Esophagus muscularis mucosa (tissue), 4 donors: ENCODE data around the gene ATXN10. TPM values are rescaled to one million over a fixed set of nuclear protein-coding genes. Genes with fewer than 3 reads are reported as not detected.
A peak's percentile ranks its signal among the peaks of the same experiment; 100 is the strongest.

ENCODE experiments used
- DNase-seq: peaks from one replicate; pipeline ENCODE4 v3.0.0-alpha.2; 2017; ENCODE audit errors: extremely low spot score
- H3K27ac ChIP-seq, 4 donors: fragments of 200-600 bp; sonication (generic); replicated peaks in 1 of 4; 1 replicate in 3 of 4; 2 replicates in 1 of 4; pipeline ENCODE4 v1.5.1; 2016 to 2019; ENCODE audit warnings: mild to moderate bottlenecking in 1 of 4
- H3K27me3 ChIP-seq, 4 donors: fragments of 200-600 bp; sonication (generic); one replicate each; pipeline versions ENCODE4 v1.5.1 to v1.6.0; 2016 to 2019
- H3K36me3 ChIP-seq, 4 donors: fragments of 200-600 bp; sonication (generic); one replicate each; pipeline ENCODE4 v1.5.1; 2016 to 2019
- H3K4me1 ChIP-seq, 4 donors: fragments of 200-600 bp; sonication (generic); one replicate each; pipeline ENCODE4 v1.5.1; 2016 to 2019
- H3K4me3 ChIP-seq, 4 donors: fragments of 200-600 bp; sonication (generic); 1 replicate in 2 of 4; 2 replicates in 2 of 4; pipeline ENCODE4 v1.5.1; 2016 to 2019; ENCODE audit warnings: mild to moderate bottlenecking in 4 of 4, moderate library complexity in 1 of 4
- H3K9me3 ChIP-seq, 4 donors: fragments of 200-600 bp; sonication (generic); 1 replicate in 3 of 4; 2 replicates in 1 of 4; pipeline ENCODE4 v1.5.1; 2016 to 2019
- EP300 ChIP-seq: sonication (generic); formaldehyde crosslinking; IDR thresholded peaks from one replicate; pipeline ENCODE4 v1.6.1; 2017; ENCODE audit warnings: antibody characterized with exemption
- POLR2A ChIP-seq: fragments of 450-650 bp; IDR thresholded peaks from one replicate; pipeline ENCODE4 v1.6.1; 2017; ENCODE audit warnings: antibody characterized with exemption, moderate library complexity, mild to moderate bottlenecking, low read depth
- POLR2AphosphoS5 ChIP-seq, 2 donors: sonication (generic); formaldehyde crosslinking; IDR thresholded peaks; one replicate each; pipeline ENCODE4 v1.6.1; 2017; ENCODE audit warnings: antibody characterized with exemption in 2 of 2
- WGBS: methylation state at CpG from one replicate; pipeline ENCODE4 v1.1.5; 2018; 5-methylcytosine and 5-hydroxymethylcytosine counted together
- intact Hi-C: fragments of 100-400 bp; cut with DNase I; formaldehyde crosslinking; loops from one replicate; pipeline ENCODE4 v1.15.1; 2023
- total RNA-seq, 4 donors: library from RNA; depleted of rRNA; stranded (reverse); fragments of >200 nt; gene quantifications; one replicate each; pipeline versions ENCODE4 v1.1.0 to v1.2.1, GENCODE V29; 2016
- TF ChIP-seq, protein P1 (sequence below), 3 experiments: fragments of 200-600 bp in 2 of 3; fragments of 450-650 bp in 1 of 3; sonication (generic) in 2 of 3; IDR thresholded peaks; one replicate each; pipeline ENCODE4 v1.5.1; 2017 to 2019; ENCODE audit warnings: antibody characterized with exemption in 3 of 3, mild to moderate bottlenecking in 2 of 3, moderate library complexity in 1 of 3

Gene ATXN10
- total RNA-seq, 4 donors from 2014 or later = 67.5 to 126 (median 91.2) TPM

DNA sequence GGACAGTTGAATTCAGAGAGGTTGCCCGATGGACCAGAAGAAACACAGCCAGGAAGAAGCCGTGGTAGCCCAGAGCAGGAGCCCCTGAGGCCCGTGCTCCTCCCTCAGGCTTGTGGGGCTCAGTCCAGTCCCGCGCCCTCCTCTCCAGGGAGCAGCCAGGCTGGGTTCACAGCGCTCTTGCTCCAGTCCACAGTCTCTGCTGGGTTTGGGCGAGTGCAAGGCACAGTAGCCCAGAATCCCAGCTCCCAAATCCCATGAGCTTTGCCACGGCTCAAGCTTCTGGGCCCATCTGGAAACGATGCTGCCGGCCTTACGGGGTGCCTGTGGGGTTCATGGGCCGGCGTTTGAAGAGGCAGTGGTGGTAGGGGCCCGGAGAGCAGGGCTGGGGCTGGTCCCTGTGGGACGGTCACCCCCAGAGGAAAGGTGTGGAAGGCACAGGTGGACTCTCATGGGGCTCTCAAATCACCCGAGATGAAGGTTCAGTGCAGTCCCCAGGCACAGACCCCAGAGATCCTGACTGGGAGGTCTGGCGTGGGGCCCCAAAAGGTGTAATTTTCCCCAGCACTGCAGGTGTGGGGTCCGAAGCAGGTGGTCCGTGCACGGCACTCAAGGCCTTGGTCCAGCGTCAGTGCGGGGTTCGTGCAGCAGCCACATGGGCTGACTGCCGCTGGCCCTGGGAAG is 30.6 kb upstream of the ATXN10 start:
- intact Hi-C loops = loop anchor here (5.0 to 10.0 kb wide), 2 partner anchors 194 to 226 kb away; no protein-coding TSS in a partner anchor
- H3K27me3 ChIP-seq = peaks cover 0 to 60% (median 11%) of the 10 kb centered on the region in 4 donors
- TF ChIP-seq EP300 (no peak), POLR2AphosphoS5 (IDR thresholded peaks at IDR 0.05) (no peak)
- TF ChIP-seq, protein P1, sequence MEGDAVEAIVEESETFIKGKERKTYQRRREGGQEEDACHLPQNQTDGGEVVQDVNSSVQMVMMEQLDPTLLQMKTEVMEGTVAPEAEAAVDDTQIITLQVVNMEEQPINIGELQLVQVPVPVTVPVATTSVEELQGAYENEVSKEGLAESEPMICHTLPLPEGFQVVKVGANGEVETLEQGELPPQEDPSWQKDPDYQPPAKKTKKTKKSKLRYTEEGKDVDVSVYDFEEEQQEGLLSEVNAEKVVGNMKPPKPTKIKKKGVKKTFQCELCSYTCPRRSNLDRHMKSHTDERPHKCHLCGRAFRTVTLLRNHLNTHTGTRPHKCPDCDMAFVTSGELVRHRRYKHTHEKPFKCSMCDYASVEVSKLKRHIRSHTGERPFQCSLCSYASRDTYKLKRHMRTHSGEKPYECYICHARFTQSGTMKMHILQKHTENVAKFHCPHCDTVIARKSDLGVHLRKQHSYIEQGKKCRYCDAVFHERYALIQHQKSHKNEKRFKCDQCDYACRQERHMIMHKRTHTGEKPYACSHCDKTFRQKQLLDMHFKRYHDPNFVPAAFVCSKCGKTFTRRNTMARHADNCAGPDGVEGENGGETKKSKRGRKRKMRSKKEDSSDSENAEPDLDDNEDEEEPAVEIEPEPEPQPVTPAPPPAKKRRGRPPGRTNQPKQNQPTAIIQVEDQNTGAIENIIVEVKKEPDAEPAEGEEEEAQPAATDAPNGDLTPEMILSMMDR (IDR thresholded peaks at IDR 0.05) = no peak
- WGBS = 96% methylated on average over 19 of the region's 24 CpGs
- H3K4me3 ChIP-seq = no peak overlapping the region
- H3K9me3 ChIP-seq = no peaks in the 10 kb centered on the region
- no peaks in the 10 kb centered on the region for H3K36me3 ChIP-seq
- H3K27ac ChIP-seq = no peak overlapping the region
- no peak for DNase-seq
- H3K4me1 ChIP-seq = peaks cover 9 to 20% (median 10%) of the 10 kb centered on the region in 4 donors

DNA sequence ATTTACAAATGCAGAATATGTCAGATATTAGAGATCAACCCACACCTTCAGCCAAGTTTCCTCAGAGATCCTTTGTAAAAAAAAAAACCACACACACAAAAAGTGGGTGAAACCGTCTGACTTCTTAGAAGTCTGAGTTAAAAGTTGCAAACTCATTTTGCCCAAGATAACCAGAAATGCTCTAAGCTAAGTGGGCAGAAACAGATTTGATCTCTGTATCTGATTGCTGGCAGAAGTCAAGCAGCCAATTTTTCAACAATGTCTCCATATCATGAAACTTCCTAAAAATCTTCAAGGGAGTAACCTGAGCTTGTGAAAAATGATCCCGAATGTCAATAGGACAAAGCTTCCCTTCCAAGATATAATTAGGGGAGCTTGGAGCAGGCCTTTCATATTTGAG is 28.6 kb upstream of the ATXN10 start:
- Histone ChIP-seq H3K36me3 (no peaks in the 10 kb centered on the region), H3K27ac (no peak overlapping the region), H3K4me3 (no peak overlapping the region), H3K9me3 (no peaks in the 10 kb centered on the region), H3K27me3 (peaks cover 0 to 65% (median 12%) of the 10 kb centered on the region in 4 donors), H3K4me1 (peaks cover 9 to 21% (median 10%) of the 10 kb centered on the region in 4 donors)
- TF ChIP-seq EP300 = no peak
- TF ChIP-seq POLR2A = no peak
- TF ChIP-seq, protein P1 (IDR thresholded peaks at IDR 0.05) = no peak
- no peak for TF ChIP-seq POLR2AphosphoS5 (IDR thresholded peaks at IDR 0.05)
- no peak for DNase-seq
- 57% methylated on average over 2 of the region's 2 CpGs for WGBS
- intact Hi-C loops = loop anchor here (5.0 to 10.0 kb wide), 2 partner anchors 192 to 224 kb away; no protein-coding TSS in a partner anchor

DNA sequence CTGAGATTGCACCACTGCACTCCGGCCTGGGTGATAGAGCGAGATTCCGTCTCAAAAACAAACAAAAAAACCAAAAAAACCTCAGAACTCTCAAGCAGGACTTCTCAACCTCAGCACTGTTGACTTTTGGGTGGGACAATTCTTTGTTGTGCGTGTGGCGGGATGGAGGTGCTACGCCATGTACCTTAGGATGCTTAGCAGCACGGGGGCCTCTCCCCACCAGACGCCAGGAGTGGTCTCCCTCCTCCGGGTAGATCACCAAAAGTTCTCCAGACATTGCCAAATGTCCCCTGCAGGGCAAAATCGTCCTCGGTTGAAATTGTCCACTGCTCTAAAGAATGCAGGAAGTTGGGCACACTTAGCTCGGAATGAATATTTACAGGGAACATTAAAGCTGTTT is 26.9 kb upstream of the ATXN10 start:
- no peak overlapping the region for H3K27ac ChIP-seq
- no peaks in the 10 kb centered on the region for H3K9me3 ChIP-seq
- 80% methylated on average over 12 of the region's 12 CpGs for WGBS
- no peak overlapping the region for H3K4me3 ChIP-seq
- TF ChIP-seq POLR2AphosphoS5 (IDR thresholded peaks at IDR 0.05) (no peak), EP300 (no peak), POLR2A (no peak)
- TF ChIP-seq, protein P1 (IDR thresholded peaks at IDR 0.05) = no peak
- peaks cover 9 to 13% (median 10%) of the 10 kb centered on the region in 4 donors for H3K4me1 ChIP-seq
- H3K36me3 ChIP-seq = no peaks in the 10 kb centered on the region
- DNase-seq = no peak
- peaks cover 0 to 67% (median 11%) of the 10 kb centered on the region in 4 donors for H3K27me3 ChIP-seq
- intact Hi-C loops = loop anchor here (5.0 to 10.0 kb wide), 2 partner anchors 190 to 223 kb away; no protein-coding TSS in a partner anchor

DNA sequence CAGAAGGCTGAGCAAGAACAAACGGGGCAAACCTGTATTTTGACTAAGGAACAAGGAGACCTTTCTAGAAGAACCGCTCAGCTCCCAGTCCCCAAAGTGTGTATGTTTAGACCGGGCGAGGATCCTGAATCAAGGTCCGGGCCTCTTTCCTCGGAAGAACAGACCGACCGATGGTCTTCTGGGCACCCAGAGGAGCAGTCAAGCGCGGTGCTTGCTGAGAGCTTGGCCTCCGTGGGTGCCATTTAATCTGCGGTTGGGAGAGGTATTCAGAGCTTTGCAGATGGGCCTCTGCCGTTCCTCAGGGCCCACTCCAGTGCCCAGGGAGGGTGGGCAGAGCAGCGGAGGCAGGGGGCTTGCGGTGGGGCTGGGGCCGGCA is 26.5 kb upstream of the ATXN10 start:
- peaks cover 9 to 11% (median 10%) of the 10 kb centered on the region in 4 donors for H3K4me1 ChIP-seq
- H3K27me3 ChIP-seq = peaks cover 0 to 67% (median 9%) of the 10 kb centered on the region in 4 donors
- DNase-seq = no peak
- H3K27ac ChIP-seq = no peak overlapping the region
- TF ChIP-seq POLR2A (no peak), POLR2AphosphoS5 (IDR thresholded peaks at IDR 0.05) (no peak), EP300 (no peak)
- TF ChIP-seq, protein P1 (IDR thresholded peaks at IDR 0.05) = no peak
- intact Hi-C loops = loop anchor here (10.0 kb wide), 1 partner anchor 190 kb away; no protein-coding TSS in a partner anchor
- H3K9me3 ChIP-seq = no peaks in the 10 kb centered on the region
- no peaks in the 10 kb centered on the region for H3K36me3 ChIP-seq
- 58% methylated on average over 8 of the region's 16 CpGs for WGBS
- H3K4me3 ChIP-seq = peak overlapping the region in 1 of 4 donors; percentile 27
